Vagina (tissue), 2 donors: ENCODE measurements around the gene ASPHD2.

Experiments
- CTCF ChIP-seq, 3 experiments: fragments of 450-650 bp in 2 of 3; fragments of 200-600 bp in 1 of 3; sonication (generic) in 1 of 3; IDR thresholded peaks; one replicate each; pipeline ENCODE4 v1.5.1; 2017 to 2019; ENCODE audit warnings: antibody characterized with exemption in 3 of 3, mild to moderate bottlenecking in 2 of 3, moderate library complexity in 2 of 3
- POLR2AphosphoS5 ChIP-seq, 2 donors: sonication (generic); formaldehyde crosslinking; IDR thresholded peaks; one replicate each; pipeline ENCODE4 v1.9.0; 2017; ENCODE audit warnings: antibody characterized with exemption in 2 of 2, mild to moderate bottlenecking in 2 of 2, low read depth in 1 of 2; ENCODE audit not compliant: insufficient read depth in 1 of 2

DNA sequence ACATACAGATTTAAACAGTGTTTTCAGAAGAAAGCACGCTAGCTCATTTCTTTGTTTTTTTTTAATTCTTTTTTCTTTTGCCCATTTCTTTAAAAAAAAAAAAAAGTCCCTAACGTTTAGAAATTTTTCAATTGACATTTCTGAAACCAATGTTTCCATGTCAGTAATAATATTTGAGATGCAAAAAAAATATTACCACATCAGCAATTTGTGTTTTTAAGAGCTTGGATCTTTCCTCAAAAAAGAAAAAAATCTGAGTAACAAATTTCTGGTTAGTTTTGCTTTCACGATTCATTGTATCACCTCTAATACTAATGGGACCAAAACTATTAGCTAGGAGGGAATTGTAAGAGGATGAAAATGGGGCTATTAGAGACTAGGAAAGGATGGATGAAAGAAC, 39.9 kb upstream of the ASPHD2 start:
- TF ChIP-seq CTCF (IDR thresholded peaks at IDR 0.05) (no peak), POLR2AphosphoS5 (IDR thresholded peaks at IDR 0.05; ENCODE audit: insufficient read depth in 1 of 2, low read depth in 1 of 2) (no peak)
